Ammon's horn (tissue), 1 donor: ENCODE data around the gene KRTCAP2.

ENCODE experiments used
- DNase-seq: peaks from one replicate; pipeline ENCODE4 v3.0.0-alpha.2; 2016; ENCODE audit warnings: low spot score

The KRTCAP2 gene

DNA sequence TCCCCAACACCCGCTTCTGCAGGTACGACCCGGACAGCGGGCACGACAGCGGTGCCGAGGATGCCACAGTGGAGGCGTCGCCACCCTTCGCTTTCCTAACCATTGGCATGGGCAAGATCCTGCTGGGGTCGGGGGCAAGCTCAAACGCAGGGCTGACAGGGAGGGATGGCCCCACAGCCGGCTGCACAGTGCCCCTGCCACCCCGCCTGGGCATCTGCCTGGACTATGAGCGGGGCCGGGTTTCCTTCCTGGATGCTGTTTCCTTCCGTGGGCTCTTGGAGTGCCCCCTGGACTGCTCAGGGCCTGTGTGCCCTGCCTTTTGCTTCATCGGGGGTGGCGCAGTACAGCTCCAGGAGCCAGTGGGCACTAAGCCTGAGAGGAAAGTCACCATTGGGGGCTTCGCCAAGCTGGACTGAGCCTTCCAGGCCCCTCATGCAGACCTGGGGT, 10.7 kb upstream of the KRTCAP2 start:
- no peak for DNase-seq

DNA sequence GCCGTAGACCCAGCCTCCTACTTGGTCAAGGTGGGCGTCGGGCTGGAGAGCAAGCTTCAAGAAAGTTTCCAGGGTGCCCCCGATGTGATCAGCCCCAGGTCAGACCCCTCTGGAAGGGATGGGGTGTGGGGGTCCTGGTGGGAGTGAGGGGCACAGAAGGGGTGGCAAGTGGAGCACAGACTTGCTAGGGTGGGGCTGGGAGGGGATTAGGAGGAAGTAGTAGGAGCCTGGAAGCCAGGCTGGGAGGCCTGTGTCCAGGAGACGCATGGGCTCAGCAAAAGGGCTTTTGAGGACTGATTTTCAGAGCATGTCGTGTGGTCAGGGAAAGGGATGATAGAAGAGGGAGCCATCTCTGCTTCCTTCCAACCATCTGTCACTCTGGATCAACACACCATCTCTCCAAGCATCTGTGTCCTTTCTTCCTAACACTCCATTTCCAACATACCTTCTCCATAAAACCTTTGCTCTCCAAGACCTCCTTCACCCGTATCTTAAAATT, 9.0 kb upstream of the KRTCAP2 start:
- DNase-seq, result no peak

DNA sequence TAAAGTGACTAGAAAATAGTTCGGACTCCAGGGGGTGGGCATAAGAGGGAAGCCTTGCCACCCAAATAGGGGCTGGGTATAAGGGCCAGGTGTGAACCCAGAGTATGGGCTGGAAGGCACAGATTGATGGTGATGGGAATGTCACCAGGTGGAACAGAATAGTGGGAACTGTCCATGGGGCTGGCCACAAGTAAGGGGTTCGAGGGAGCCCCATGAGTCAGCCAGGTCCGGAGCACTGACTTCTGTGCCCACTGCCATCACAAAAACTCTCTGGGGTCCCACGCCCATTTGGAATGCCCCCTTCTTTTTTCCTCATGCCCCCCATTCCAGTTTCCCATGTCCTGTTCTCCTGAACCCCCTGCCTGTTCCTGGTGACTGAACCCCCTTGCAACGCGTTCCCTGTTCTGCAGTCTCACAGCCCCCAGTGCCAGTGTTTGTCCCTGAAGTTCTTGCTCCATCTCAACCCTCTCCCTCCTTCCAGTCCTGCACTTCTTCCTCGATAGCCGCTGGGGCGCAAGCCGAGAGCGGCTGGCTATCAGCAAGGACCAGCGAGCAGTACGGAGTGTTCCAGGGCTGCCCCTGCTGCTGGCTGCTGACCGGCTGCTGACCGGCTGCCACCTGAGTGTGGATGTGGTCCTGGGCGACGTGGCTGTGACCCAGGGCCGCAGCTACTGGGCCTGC, 8.4 kb upstream of the KRTCAP2 start:
- no peak for DNase-seq

DNA sequence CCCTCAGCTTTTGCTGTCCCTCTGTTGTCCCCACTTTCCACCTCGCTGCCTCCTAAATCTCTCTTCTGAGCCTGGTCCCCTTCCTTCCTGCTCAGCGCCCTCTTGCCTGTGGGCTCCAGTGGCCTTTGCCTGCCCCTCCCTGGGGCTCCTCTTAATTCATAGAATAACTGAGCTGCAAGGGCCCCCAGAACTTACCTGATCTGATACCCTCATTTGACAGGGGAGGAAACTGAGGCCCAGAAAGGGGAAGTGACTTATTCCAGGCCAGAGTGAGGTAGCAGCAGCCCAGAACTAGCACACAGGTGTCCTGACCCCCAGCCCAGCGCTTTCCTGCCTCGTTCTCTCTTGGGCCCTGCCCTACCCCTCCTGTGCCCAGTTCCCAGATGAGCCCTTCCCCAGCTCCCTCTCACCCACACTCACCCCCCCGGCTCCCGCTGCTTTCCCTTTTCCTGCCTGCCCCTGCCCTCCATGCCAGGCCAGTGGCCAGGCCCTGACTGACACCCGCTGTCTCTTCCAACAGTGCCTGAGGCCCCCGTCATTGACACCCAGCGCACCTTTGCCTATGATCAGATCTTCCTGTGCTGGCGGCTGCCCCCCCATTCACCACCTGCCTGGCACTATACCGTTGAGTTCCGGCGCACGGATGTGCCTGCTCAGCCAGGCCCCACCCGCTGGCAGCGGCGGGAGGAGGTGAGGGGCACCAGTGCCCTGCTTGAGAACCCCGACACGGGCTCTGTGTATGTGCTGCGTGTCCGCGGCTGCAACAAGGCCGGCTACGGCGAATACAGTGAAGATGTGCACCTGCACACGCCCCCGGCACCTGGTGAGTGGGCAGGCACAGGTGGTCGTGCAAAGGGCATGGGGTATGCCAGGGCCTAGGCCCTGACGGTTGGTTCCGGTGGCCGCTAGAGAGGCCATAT, 6.3 kb upstream of the KRTCAP2 start:
- DNase-seq, result no peak

DNA sequence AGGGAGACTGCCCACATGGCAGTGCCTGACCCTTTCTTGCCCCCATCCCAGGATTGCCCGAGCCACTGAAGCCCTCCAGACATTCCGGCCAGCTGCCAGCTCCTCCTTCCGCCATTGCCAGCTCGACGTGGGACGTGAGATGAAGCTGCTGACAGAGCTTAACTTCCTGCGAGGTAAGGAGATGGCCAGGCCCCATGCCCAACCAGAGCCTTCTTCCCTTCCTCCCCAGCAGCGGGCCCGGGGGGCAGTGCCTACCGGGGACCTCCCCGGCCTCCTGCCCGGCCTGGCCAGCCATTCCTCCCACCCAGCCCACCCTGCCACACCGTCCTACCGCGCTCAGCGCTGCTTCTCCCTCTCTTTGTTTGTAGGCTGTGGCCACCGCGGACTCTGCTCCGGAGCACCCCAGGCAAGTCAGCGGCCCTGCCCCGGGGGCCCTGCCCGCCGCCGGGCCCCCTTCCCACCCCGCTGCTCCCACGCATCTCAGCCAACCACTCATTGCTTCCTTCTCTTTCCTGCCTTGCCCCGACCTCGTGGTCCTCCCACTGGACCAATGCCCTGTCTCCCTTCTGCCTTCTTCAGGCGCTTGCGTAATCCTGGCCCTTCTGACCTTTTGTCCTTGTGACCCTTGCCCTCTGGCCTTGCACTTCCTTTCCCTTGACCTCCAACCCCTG, 5.5 kb upstream of the KRTCAP2 start:
- DNase-seq, result peak; percentile 14

DNA sequence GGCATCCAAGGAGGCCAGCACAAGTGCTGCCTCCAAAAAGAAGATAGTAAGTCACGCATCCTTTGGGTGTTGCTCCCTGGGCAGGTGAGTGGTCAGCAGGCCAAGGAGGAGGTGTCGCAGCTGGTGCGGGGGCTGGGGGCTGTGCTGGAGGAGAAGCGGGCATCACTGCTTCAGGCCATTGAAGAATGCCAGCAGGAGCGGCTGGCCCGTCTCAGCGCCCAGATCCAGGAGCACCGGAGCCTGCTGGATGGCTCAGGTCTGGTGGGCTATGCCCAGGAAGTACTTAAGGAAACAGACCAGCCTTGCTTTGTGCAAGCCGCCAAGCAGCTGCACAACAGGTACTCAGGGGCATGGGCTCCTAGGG, 4.8 kb upstream of the KRTCAP2 start:
- DNase-seq, result no peak

DNA sequence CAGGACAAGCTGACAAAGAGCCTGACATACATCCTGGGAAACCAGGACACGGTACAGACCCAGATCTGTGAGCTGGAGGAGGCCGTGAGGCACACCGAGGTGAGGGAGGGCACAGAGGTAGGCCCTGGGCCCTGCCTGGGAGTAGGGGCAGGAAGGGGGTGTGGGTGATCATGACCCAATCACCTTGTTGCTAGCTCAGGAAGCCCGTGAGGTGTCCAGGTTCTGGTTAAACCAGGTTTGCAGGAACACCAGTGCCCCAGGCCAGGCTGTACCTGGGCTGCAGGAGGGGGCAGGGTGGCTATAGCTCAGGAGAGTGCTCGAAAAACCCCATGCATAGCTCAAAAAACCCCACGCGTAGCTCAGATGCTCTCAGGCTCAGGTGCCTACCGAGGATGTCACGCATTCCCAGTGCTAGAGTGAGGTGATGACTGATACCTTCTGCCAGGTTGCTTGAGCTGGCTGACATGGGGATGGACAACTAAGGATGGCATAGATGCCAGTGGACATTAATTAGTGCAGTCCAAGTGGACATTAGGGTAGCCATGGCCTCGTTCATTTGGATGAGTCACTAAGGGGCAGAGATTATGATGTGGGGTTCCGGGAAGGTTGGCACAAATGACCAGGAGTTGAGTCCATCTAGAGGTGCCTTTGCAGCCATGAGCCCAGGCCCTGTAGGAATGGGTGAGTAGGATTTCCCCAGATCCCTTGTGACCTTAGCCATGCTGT, 4.3 kb upstream of the KRTCAP2 start:
- DNase-seq, result no peak

DNA sequence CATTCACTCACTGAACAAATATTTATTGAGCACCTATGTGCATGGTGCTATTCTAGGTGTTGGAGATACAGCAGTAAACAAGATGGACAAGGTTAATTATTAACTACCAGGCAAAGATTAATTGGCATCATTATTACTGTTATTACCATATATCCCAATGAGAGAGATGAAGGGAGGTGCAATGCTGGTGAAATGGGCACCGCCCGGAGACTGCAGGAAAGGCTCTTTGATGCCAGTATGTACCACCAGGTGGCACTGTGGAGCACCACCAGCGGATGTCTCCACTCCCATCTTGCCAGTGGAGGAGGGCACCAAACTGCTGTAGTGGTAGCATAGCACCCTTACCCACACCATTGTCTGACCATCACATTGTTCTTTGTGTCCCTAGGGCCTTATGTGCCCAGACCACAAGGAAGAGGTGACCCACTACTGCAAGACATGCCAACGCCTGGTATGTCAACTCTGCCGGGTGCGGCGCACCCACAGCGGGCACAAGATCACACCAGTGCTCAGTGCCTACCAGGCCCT, 3.5 kb upstream of the KRTCAP2 start:
- DNase-seq, result peak; percentile 91

DNA sequence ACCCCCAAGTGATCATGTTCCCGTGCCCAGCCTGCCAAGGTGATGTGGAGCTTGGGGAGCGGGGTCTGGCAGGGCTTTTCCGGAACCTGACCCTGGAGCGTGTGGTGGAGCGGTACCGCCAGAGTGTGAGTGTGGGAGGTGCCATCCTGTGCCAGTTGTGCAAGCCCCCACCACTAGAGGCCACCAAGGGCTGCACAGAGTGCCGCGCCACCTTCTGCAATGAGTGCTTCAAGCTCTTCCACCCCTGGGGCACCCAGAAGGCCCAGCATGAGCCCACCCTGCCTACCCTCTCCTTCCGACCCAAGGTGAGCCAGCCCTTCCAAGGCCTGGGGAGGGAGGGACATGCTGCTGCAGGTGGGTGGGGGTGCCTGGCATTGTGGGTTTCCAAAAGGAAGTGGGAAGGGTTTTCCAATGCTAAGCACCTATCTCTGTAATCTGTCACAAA, 2.8 kb upstream of the KRTCAP2 start:
- DNase-seq, result peak; percentile 39

DNA sequence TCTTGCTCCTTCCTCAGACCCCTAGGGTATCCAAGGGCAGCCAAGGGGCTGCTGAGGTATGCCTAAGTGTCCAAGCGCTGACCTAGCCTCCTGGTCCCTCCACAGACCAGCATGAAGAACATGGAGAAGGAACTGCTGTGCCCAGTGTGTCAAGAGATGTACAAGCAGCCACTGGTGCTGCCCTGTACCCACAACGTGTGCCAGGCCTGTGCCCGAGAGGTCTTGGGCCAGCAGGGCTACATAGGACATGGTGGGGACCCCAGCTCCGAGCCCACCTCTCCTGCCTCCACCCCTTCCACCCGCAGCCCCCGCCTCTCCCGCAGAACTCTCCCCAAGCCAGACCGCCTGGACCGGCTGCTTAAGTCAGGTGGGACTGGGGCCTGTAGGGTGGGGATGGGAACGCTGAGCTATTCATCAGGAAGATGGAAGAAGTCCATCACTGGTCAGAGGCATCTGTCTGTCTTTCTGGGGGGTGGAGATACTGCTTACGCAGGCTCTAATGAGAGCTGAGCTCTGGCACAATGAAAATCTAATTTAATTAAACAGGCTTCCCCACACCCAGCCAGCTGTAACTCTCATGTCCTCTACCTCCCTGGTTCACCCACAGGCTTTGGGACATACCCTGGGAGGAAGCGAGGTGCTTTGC, 2.3 kb upstream of the KRTCAP2 start:
- peak; percentile 12 for DNase-seq

DNA sequence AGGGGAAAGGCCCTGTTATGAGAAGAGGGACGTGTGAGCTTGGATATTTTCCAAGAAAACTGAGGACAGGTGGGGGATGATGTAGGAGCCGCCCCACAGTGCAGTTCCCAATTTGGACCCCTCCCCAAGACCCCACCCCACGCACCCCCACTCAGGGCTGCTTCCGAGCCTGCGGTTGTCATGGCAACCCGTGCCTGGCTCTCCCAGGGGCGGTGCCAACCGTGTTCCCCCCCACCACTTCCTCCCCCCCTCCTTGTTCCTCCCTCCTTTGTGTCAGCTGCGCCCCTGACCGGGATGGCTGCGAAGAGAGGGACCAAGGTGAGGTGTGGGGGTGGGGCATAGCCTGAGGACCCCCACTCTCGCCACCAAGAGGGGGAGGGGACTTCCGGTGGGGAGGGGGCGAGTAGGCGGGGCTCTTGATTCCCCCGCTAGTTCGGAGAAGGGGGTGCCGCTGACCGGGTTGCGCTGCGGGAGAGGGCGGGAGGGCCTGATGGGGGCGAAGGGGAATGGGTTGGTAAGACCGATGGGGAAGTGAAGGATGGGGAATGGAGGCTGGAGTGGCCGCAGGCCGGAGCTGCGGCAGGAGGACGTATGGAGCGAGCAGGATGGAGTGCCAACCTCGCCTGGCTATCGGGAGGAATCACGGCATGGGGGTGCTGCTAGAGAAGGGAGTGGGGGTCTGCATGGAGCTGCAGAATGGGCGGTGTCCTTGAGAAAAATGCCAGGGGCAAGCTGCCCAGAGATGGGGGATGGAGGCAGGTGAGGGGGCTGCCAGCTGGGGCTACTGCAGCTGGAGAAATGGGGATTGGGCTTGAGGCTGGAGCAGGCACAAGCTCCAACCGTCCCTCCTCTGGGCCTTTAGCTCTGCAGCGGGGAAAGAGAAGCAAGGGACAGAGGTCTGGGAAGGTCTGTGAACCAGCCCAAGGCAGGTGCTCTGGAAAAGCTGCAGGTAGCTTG, 1.5 kb upstream of the KRTCAP2 start:
- DNase-seq, result peak; percentile 61

DNA sequence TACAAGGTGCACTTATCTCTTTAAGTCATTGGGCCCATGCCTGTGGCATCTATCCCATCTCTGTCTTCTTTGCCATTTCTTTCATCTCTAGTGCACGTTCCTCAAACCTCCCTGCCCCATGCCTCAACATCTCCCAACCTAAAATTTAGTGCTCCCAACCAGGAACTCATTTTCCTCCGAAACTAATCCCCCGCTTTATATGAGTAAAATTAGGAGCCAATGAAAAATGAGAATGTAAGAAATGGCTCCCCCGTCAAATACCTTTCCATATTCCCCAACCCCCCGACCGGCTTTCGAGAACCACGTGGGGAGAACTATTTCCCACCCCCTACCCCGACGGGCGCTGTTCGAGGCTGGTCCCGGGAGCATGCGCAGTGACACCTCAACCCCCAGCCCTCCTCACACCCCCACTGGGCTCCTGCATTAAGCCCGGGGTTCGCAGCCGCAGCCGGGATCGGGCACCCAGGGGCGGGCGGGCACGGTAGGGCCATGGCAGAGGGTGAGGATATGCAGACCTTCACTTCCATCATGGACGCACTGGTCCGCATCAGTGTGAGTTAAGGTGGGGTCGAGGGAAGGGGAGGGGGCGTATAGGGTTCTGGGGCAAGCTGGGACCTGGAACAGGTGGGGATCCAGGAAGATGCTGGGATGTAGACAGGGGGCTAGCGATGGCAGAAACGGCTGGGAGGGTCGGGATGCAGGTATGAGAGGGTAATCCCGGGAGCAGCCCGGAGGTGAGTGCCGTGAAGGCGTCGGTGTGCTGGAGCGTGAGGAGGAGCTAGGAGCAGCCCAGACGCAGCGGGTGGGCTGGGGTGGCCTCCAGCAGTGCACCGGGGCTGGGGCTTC, 597 bp upstream of the KRTCAP2 start, which contains the start of gene TRIM46:
TSS of gene TRIM46 (plus strand) at position 372 of the 846 bp plus-strand sequence. CDS start at position 490, 118 bp downstream.
- peak; percentile 77 for DNase-seq

DNA sequence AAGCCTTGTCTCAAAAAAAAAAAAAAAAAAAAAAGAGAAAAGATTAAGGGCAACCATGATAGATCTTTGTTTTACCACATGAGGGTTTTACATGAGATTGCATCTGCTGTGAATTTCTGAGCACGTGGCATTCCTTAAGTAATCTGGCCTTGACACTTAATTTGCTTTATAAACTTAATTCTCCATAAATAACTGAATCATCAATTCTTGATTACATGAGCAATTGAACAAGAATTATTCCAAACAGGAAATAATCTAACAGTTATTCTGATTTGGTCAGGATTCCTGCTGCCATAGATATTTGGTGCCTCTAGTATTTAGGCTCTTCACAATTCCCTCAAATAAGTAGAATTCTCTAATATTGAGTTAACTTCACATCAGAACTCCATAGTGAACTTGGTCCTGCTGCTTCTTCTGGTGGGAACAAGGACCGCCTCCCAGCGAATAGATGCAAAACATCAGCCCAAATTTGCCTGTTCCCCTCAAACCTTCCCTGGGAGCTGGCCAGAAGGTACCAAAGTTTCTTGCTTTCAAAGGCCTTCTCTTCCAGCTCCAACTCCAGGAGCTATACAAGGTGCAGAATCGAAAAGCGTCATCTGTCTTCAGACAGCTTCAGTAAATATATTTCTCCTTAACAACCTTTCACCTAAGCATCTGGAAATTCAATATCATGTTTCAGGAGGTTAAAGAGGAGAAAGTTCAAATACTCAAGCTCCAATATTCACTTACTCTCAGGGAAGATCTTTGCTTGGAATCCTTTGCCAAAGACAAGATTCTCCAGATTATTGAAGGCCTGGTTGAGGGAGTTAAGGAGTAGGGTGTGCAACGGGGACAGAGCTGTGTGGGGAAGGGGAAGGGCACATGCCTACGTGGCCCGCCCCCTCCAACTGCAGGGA, 1.0 kb downstream of the KRTCAP2 start:
- DNase-seq, result no peak

DNA sequence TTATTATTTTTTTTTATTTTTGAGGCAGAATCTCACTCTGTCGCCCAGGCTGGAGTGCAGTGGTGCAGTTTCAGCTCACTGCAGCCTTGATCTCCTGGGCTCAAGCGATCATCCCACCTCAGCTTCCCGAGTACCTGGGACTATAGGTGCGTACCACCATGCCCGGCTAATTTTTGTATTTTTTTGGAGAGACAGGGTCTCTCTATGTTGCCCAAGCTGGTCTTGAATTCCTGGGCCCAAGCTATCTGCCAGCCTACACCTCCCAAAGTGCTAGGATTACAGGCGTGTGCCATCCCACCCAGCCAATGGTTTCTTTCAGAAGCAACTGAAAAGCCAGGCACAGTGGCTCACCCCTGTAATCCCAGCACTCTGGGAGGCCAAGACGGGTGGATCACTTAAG, 2.3 kb downstream of the KRTCAP2 start:
- DNase-seq, result no peak

DNA sequence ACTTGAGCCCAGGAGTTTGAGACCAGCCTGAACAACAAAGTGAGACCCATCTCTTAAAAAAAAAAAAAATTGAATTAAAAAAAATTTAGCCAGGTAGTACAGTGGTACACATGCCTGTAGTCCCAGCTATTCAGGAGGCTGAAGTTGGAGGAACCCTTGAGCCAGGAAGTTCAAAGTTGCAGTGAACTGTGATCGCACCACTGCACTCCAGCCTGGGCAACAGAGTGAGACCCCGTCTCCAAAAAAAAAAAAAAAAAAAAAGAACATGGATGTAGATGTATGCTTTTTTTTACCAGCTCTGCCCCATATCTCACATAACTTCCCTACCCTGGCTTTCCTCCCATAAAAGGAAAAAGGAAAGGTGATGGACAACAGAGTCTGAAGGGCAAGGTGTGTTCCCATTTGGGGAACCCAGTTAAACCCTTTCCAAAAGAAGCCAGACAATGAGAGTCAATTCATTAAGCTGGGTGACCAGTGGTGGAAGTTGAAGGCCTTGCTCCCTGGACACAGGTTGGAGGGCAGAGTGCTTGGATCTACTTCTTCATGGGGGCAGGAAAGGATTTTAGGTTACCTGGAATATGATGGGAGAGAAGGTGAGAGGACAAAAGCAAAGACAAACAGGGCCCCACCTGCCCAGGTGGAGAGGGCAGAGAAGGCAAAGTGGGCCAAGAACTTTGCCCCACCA, 2.9 kb downstream of the KRTCAP2 start:
- DNase-seq, result no peak

DNA sequence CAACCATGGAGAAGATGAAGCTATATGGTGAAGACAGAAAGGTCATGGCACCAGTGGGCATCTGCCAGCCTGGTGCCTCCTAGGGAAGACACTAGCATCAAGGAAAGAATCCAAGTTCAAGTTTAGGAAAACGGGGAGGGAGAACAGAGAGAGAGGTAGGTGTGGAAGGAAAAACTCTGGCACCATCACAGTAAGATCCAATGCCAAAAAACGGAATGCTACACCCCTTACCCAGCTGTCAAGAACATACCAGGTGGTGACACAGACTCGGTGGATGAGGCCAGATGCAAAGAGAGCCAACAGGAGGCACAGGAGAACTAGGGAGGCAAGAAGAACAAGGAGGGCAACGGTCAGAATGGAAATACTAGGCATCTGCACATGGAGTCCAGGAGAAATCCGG, 3.6 kb downstream of the KRTCAP2 start:
- DNase-seq, result no peak
